ENCODE results near the gene PLCL2.
A peak's percentile ranks its signal among the peaks of the same experiment; 100 is the strongest.

The PLCL2 gene

DNA sequence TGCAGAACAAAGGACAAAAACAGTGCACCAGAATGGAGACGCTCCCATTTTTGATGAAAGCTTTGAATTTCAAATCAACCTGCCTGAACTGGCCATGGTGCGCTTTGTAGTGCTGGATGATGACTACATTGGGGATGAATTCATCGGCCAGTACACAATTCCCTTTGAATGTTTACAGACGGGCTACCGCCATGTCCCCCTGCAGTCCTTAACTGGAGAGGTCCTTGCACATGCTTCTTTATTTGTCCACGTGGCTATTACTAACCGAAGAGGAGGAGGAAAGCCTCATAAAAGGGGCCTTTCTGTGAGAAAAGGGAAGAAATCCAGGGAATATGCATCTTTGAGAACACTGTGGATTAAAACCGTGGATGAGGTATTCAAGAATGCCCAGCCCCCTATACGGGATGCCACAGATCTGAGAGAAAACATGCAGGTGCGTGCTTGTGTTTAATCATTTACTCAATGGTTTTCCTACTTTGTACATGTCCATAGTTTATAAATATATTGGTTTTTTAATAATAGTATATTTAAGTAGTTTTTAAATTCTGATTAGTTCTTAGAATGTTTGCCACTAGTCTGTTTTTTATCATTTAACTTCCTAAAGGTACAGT lies 127.1 kb downstream of the PLCL2 start:
- DNase-seq (ENCODE audit: low spot score), result no peak

DNA sequence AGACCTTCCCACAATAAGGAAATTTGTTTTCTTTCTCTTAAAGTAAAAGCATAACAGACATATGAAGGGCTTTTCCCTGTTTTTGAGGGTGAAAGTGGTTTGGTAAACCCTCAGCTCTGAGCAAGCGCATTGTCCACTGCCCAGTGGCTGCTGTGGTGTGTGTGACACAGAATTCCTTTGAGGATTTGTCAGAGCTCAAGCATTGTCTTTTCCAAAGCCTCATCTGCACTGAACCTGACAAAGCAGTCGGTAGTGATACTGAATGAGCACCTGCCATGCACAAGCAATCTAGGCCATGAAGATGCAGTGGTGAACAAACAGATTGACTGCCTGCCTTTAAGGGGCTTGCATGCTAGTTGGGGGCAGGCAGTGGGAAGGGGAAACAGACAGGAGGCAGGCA lies 128.3 kb downstream of the PLCL2 start:
- no peak for DNase-seq (ENCODE audit: low spot score)

GRCh38 chr3:17013571-17013970 lies 128.8 kb downstream of the PLCL2 start:
- no peak for DNase-seq (ENCODE audit: low spot score)

DNA sequence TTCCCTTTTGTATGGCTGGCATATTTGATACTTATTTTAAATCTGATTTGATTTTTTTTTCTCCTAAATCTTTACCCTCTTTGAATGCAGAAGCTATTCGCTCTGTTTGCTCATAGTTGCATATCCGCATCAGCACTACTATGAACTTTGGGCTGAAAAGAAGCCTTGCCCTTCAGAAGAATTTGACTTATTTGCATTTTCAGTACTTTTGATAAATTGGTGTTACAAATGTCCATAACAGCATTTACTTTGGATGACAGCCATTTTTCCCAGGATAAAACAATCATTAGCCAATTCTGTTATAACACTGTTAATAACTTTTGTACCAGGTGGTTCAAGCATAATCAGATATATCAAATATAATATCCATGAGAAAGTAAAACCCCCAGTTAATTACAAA lies 129.5 kb downstream of the PLCL2 start:
- DNase-seq (ENCODE audit: low spot score), result no peak

DNA sequence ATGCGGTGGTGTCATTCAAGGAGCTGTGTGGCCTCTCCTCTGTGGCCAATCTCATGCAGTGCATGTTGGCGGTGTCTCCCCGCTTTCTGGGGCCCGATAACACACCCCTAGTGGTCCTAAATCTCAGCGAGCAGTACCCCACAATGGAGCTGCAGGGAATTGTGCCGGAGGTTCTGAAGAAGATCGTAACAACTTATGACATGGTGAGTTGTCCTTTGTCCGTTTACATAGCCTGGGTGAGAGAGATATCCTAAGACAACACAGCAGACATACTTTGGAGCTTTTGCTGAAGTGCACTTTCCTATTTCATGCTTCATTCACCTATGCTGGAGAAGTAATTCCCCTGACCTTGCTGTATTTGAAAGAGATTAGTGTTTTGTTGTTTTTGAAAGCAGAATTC lies 130.0 kb downstream of the PLCL2 start:
- no peak for DNase-seq (ENCODE audit: low spot score)

GRCh38 chr3:17021614-17022013 lies 136.9 kb downstream of the PLCL2 start:
- no peak for DNase-seq (ENCODE audit: low spot score)

- no peak for DNase-seq (ENCODE audit: low spot score)
These were observed 138.4 kb downstream of the PLCL2 start for GRCh38 chr3:17023006-17023664.

DNA sequence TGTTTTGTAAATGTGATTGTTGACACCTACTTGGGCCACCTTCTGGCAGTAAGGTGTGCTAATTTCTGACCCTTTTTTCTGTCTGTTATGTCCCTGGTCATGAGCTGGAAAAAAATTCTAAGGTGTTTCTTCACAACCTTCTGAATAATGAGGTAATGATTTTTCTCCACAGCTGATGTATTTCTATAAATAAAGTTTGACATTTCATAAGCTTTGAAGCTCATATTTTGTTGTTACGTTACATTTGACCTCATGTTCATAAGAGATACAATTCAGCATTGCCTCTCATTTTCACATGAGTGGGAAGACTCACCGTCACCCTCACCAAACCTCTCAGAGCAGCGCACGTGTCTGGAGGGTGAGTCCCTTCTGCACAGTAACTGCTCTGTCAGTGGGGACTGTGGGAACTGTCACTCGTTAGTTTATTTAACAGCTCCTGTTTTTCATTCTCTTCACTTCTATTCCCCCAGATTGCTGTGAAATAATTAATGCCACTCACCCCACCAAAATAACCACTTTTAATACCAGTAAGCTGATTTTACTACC lies 140.9 kb downstream of the PLCL2 start:
- DNase-seq (ENCODE audit: low spot score), result no peak

DNA sequence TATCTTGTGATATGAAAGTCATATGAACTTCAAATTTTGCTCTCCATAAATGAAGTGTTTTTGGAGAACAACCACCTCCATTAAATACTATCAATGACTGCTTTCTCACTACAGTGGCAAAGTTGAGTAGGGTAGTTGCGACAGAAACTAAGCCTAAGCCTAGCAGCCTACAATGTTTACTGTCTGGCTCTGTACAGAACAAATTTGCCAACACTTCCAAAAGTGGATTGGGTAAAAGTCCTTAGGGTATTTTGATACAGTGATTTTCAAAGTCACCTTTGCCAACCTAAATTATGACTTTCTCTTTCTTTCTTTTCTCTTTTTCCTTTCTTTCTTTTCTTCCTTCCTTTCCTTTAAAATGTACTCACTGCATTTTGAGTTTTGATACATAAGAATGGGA lies 142.6 kb downstream of the PLCL2 start:
- no peak for DNase-seq (ENCODE audit: low spot score)

GRCh38 chr3:17028363-17028762 lies 143.6 kb downstream of the PLCL2 start:
- DNase-seq (ENCODE audit: low spot score), result no peak

- DNase-seq (ENCODE audit: low spot score), result no peak
These were observed 145.7 kb downstream of the PLCL2 start for GRCh38 chr3:17030438-17030837.

DNA sequence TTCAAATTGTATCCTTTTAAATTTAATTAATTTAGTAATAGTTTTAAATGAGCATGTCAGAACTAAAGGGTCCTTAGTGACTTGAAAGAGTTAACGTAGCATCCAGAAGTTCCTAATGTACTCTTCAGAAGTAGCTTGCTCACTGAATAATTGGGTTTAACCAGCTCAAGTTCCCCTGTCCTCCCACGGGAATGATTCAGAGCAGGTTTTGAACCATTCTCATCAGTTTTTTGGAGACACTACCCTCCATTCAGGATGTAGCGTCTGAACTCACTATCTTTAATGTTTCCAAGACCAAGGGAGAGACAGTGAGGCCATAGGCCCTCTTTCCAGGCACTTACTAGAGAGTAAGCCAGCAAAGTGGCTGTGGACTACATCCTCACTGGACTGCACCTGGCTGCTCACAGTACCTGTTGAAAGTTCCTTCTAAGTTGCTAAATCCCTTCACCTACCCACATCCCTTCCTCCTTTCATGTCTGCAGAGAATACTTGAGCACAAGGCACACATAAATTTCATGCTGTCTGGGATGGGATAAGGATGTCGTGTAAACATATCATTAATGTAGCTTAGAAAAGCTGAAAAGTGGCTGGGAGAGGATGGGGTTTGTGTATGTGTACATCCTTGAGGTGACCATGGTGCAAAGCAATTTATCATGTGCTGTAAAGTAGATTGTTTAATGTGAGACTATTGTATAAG lies 146.3 kb downstream of the PLCL2 start:
- DNase-seq (ENCODE audit: low spot score), result no peak

DNA sequence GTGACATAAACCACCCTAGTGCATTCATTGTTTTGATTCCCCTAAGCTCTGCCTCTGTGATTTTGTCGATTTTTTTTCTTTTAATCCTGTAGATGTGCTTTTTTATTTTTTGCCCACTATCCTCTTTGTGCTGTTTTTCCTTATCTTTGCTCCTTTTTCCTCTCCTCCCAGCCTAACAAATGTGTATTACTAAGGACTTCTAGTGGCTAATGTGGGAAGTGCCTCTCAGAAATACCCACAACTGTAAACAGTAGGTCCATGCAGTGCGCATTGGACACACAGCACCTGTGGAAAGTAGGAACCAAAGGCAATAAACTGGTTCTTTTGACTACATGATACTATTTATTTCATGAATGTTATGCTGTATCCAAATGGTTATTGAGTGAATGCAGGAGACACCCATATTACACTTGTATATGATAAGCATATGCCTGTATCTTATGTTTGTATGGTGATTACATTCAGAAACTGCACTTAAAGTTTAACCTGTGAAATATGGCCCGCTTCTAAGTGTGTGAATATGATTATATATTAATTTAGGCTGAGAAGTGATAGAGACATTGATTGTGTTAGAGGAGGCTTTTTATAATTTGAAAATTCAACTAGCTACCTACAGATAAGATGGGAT lies 147.8 kb downstream of the PLCL2 start:
- peak; percentile 71 for DNase-seq (ENCODE audit: low spot score)

DNA sequence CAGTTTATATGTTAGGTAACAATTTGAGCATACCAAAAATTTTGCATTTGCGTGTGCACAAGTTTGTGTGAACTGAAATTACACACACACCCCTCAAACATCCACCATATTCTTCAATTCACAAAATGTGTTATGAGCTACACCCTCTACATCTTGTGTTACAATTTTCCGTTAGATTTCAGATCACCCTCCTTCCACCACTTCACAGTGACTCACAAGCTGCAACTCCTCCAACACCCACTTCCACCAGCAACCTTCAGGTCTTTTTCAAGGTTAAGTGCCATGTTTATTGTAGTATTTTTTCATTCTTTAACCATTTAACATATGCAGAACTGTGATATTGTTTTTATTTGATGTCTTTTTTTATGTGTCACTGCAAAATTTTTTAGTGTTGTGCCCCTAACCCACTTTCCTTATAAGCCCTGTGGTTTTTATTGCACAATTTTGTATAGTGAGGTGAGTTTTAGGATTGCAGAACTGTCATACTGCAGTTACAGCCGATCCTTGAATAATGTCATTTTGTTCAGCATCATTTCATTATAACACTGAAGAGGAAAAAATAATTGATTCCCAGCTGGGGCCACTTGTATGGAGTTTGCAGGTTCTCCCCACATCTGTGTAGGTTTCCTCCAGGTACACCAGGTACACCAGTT lies 148.9 kb downstream of the PLCL2 start:
- no peak for DNase-seq (ENCODE audit: low spot score)

DNA sequence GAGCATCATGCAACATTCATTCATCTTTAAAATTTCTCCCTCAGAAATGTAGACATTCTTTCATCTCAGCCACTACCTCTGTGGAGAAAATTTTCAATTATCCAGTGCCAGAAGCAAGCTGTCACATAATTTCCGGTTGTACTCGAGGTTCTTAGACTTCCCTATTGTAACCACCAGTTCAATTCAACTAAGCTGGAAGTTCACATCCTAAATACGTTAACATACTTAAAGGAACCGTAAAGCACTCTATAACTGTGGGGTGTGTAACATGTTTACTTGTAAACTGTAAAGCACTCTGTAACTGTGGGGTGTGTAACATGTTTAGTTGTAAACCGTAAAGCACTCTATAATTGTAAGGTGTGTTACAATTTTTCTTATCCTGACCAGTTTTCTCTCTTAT lies 150.3 kb downstream of the PLCL2 start:
- DNase-seq (ENCODE audit: low spot score), result no peak

DNA sequence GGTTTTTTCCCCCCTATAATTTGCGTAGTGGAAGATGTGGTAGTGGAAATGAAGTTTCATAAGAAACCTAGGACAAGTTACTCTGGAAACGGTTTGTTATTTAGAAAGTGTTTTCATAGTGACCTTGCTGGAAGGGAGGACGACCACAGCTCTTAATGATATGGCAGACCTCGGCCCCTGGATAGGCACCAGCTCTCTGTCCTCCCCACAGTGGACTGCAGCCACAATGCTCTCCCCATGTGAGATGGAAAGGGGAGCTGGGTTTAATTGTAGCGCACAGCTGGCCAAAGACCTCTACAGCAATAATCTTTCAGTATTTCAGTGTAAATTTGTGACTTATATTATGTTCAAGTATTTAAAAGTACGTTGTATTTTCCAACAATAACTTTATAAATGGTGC lies 151.2 kb downstream of the PLCL2 start:
- no peak for DNase-seq (ENCODE audit: low spot score)

- DNase-seq (ENCODE audit: low spot score), result no peak
These were observed 153.4 kb downstream of the PLCL2 start for GRCh38 chr3:17038141-17038540.

DNA sequence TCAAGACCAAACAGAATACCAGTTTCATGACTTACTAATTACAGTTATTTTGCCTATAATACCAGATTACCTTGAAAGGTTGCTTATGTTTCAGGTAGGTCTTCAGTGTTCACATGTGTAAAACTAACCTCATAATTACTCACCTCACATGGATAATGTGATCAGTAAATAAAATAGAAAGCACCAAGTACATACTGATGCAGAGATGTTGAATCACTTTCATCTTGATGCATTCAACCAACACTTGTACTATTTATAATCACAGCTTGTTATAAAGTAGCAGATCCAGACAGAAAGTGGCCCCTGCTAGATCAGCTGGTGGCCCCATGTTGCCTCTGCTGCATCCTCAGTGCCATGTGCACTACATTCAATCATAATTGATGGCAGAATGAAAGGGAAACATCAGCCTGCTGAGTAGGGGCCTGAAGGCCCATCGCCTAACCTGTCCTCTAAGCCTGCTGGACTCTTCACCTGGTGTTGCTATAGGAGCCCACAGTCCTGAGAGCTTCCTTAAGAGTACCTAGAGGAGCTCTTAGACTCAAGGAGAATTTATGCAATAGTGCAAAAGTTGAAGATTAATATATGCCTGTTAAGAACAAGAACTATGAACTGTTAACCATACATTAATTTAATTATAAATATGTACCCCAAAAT lies 154.3 kb downstream of the PLCL2 start:
- no peak for DNase-seq (ENCODE audit: low spot score)

GRCh38 chr3:17039594-17039993 lies 154.8 kb downstream of the PLCL2 start:
- DNase-seq (ENCODE audit: low spot score), result no peak

- DNase-seq (ENCODE audit: low spot score), result peak; percentile 49
These were observed 155.7 kb downstream of the PLCL2 start for GRCh38 chr3:17040322-17040989.

- no peak for DNase-seq (ENCODE audit: low spot score)
These were observed 156.2 kb downstream of the PLCL2 start for GRCh38 chr3:17040990-17041377.
